Measurements from ENCODE around the gene HCK. TPM values are rescaled to one million over a fixed set of nuclear protein-coding genes. Genes with fewer than 3 reads are reported as not detected.

HCK gene
- total RNA-seq, 1 experiment from 2014 or later, result 0.17 TPM

DNA sequence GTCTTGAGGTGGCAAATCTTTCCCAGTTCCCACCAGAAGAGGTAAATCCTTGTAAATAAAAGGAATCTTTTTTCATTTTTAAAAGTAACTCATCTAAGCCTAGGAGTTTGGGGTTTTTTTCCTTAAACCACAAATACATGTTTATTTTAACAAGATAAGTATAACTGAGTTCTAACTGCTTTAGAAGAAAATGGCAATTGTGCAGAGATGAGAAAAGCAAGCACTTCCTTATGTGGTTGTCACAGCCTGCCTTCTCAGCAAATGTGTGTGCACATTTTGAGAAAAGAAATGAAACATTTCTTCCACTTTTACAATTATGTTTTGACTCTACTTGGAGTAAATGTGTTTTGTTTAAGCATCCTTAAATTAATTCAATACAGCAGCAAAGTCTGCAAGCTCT is 17.7 kb downstream of the HCK start:
- ChIA-PET POLR2A (no interaction called here), CTCF (no interaction called here), RAD21 (ENCODE audit: low non-redundant PET in 1 of 2, low total read pairs in 2 of 2, uncharacterized antibody in 2 of 2, unreplicated experiment in 2 of 2) (no interaction called here)
- no peaks in the 10 kb centered on the region for H3K4me1 ChIP-seq (ENCODE audit: control insufficient read depth in 1 of 2, insufficient read depth in 2 of 2, low read length in 2 of 2)
- H4K20me1 ChIP-seq (ENCODE audit: insufficient read depth), result no peaks in the 10 kb centered on the region
- TF ChIP-seq TCF7L2 (IDR thresholded peaks at IDR 0.05; ENCODE audit: borderline replicate concordance, extremely low read depth, insufficient read depth, insufficient read length) (no peak), ZFX (IDR thresholded peaks at IDR 0.05) (no peak)
- TF ChIP-seq, protein P1, sequence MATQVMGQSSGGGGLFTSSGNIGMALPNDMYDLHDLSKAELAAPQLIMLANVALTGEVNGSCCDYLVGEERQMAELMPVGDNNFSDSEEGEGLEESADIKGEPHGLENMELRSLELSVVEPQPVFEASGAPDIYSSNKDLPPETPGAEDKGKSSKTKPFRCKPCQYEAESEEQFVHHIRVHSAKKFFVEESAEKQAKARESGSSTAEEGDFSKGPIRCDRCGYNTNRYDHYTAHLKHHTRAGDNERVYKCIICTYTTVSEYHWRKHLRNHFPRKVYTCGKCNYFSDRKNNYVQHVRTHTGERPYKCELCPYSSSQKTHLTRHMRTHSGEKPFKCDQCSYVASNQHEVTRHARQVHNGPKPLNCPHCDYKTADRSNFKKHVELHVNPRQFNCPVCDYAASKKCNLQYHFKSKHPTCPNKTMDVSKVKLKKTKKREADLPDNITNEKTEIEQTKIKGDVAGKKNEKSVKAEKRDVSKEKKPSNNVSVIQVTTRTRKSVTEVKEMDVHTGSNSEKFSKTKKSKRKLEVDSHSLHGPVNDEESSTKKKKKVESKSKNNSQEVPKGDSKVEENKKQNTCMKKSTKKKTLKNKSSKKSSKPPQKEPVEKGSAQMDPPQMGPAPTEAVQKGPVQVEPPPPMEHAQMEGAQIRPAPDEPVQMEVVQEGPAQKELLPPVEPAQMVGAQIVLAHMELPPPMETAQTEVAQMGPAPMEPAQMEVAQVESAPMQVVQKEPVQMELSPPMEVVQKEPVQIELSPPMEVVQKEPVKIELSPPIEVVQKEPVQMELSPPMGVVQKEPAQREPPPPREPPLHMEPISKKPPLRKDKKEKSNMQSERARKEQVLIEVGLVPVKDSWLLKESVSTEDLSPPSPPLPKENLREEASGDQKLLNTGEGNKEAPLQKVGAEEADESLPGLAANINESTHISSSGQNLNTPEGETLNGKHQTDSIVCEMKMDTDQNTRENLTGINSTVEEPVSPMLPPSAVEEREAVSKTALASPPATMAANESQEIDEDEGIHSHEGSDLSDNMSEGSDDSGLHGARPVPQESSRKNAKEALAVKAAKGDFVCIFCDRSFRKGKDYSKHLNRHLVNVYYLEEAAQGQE (IDR thresholded peaks at IDR 0.05; ENCODE audit: low read depth), result no peak
- TF ChIP-seq, protein P2, sequence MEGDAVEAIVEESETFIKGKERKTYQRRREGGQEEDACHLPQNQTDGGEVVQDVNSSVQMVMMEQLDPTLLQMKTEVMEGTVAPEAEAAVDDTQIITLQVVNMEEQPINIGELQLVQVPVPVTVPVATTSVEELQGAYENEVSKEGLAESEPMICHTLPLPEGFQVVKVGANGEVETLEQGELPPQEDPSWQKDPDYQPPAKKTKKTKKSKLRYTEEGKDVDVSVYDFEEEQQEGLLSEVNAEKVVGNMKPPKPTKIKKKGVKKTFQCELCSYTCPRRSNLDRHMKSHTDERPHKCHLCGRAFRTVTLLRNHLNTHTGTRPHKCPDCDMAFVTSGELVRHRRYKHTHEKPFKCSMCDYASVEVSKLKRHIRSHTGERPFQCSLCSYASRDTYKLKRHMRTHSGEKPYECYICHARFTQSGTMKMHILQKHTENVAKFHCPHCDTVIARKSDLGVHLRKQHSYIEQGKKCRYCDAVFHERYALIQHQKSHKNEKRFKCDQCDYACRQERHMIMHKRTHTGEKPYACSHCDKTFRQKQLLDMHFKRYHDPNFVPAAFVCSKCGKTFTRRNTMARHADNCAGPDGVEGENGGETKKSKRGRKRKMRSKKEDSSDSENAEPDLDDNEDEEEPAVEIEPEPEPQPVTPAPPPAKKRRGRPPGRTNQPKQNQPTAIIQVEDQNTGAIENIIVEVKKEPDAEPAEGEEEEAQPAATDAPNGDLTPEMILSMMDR (IDR thresholded peaks at IDR 0.05 in 2 of 3, conservative IDR thresholded peaks at IDR 0.05 in 1 of 3; ENCODE audit: borderline replicate concordance in 1 of 3, insufficient read depth in 1 of 3, low read depth in 2 of 3, low read length in 2 of 3), result no peak
- BruUV-seq (replicated peaks), result no TSS peak
- no peaks in the 10 kb centered on the region for H3K36me3 ChIP-seq (ENCODE audit: control insufficient read depth in 1 of 2, insufficient read depth in 2 of 2, low read length in 2 of 2)
- no peaks in the 10 kb centered on the region for H3K9me2 ChIP-seq (ENCODE audit: insufficient read depth)
- ATAC-seq (no peak), DNase-seq (ENCODE audit: low read depth, low spot score) (no peak)
- H3K4me2 ChIP-seq (ENCODE audit: low read length), result no peak overlapping the region
- no peak overlapping the region for H3K4me3 ChIP-seq (replicated peaks in 1 of 2; ENCODE audit: low read depth in 1 of 2, low read length in 2 of 2)
- H2AFZ ChIP-seq (ENCODE audit: low read depth, low read length, poor library complexity, severe bottlenecking), result no peak overlapping the region
- no peaks in the 10 kb centered on the region for H3K9me3 ChIP-seq (ENCODE audit: control insufficient read depth in 1 of 2, insufficient read depth in 1 of 2, low read depth in 1 of 2, low read length in 2 of 2)
- intact Hi-C loops (cut with micrococcal nuclease), result no loop called here
- 0 out of 2 replicates have a peak, but pooled peaks cover 3% of the 10 kb centered on the region for H3K27me3 ChIP-seq (ENCODE audit: insufficient read depth, low read length)
- H3K9ac ChIP-seq (ENCODE audit: low read length), result no peak overlapping the region
- H3K79me2 ChIP-seq (ENCODE audit: insufficient read depth, low read length), result no peaks in the 10 kb centered on the region
- H3K27ac ChIP-seq (ENCODE audit: low read depth, low read length), result no peak overlapping the region
